ENCODE data around the gene IL17RE.

DNA sequence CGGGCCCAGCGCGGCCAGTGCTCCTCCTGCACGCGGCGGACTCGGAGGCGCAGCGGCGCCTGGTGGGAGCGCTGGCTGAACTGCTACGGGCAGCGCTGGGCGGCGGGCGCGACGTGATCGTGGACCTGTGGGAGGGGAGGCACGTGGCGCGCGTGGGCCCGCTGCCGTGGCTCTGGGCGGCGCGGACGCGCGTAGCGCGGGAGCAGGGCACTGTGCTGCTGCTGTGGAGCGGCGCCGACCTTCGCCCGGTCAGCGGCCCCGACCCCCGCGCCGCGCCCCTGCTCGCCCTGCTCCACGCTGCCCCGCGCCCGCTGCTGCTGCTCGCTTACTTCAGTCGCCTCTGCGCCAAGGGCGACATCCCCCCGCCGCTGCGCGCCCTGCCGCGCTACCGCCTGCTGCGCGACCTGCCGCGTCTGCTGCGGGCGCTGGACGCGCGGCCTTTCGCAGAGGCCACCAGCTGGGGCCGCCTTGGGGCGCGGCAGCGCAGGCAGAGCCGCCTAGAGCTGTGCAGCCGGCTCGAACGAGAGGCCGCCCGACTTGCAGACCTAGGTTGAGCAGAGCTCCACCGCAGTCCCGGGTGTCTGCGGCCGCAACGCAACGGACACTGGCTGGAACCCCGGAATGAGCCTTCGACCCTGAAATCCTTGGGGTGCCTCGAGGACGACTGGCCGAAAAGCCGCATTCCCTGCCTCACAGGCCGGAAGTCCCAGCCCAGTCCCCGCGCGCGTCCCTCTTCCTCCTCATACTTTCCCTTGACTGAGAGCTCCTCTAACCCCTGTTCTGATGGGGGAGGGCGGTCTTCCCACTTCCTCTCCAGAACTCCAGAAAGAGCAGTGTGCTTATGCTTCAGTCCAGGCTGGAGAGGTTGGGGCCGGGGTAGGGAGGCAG, 12.8 kb downstream of the IL17RE start:
- TF ChIP-seq, protein P1, sequence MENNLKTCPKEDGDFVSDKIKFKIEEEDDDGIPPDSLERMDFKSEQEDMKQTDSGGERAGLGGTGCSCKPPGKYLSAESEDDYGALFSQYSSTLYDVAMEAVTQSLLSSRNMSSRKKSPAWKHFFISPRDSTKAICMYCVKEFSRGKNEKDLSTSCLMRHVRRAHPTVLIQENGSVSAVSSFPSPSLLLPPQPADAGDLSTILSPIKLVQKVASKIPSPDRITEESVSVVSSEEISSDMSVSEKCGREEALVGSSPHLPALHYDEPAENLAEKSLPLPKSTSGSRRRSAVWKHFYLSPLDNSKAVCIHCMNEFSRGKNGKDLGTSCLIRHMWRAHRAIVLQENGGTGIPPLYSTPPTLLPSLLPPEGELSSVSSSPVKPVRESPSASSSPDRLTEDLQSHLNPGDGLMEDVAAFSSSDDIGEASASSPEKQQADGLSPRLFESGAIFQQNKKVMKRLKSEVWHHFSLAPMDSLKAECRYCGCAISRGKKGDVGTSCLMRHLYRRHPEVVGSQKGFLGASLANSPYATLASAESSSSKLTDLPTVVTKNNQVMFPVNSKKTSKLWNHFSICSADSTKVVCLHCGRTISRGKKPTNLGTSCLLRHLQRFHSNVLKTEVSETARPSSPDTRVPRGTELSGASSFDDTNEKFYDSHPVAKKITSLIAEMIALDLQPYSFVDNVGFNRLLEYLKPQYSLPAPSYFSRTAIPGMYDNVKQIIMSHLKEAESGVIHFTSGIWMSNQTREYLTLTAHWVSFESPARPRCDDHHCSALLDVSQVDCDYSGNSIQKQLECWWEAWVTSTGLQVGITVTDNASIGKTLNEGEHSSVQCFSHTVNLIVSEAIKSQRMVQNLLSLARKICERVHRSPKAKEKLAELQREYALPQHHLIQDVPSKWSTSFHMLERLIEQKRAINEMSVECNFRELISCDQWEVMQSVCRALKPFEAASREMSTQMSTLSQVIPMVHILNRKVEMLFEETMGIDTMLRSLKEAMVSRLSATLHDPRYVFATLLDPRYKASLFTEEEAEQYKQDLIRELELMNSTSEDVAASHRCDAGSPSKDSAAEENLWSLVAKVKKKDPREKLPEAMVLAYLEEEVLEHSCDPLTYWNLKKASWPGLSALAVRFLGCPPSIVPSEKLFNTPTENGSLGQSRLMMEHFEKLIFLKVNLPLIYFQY (CRISPR knock-in tag; IDR thresholded peaks at IDR 0.05; ENCODE audit: borderline replicate concordance), result no peak; the same call in 1 of the 2 replicates
- TF ChIP-seq ZNF3 (CRISPR knock-in tag; IDR thresholded peaks at IDR 0.05), result no peak
- no peak for TF ChIP-seq ZNF747 (CRISPR knock-in tag; IDR thresholded peaks at IDR 0.05; ENCODE audit: borderline replicate concordance)
- no peak for TF ChIP-seq NFRKB (IDR thresholded peaks at IDR 0.05)
- TF ChIP-seq ZNF24 (IDR thresholded peaks at IDR 0.05), result no peak
- no peak; the same call in 1 of the 2 replicates for TF ChIP-seq SIN3A (IDR thresholded peaks at IDR 0.05; ENCODE audit: borderline replicate concordance, low read depth, low read length)

Data from HepG2 (cell line).